ENCODE measurements around the gene OR4X1. TPM values are rescaled to one million over a fixed set of nuclear protein-coding genes. Genes with fewer than 3 reads are reported as not detected.

Gene OR4X1
- total and polyA plus RNA-seq, 10 of the 15 experiments (the other 5 are each of a cell fraction or from before 2014, with no cell fraction given): not detected

DNA sequence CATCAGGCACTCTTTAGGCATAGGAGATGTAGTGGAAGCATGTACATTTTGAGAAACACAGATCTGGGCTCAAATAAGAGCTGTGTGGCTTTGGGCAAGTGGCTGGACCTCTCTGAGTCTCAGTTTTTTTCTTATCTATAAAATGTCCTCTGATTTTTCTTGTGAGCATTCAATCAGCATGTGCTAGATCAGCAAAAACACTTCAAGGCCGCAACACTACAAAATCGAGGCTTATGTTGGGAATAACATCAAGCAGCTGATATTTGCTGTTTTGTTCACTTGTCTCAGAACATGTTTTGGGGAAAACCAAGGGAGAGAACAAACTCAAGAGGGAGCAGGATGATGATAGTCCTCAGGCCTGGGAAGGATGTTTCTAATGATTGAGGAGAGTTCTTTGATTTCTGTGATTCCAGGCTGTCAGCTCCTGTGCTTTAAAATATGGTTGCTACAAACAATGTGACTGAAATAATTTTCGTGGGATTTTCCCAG is at the start of gene OR4X1 (continued):
- TF ChIP-seq, protein P1, sequence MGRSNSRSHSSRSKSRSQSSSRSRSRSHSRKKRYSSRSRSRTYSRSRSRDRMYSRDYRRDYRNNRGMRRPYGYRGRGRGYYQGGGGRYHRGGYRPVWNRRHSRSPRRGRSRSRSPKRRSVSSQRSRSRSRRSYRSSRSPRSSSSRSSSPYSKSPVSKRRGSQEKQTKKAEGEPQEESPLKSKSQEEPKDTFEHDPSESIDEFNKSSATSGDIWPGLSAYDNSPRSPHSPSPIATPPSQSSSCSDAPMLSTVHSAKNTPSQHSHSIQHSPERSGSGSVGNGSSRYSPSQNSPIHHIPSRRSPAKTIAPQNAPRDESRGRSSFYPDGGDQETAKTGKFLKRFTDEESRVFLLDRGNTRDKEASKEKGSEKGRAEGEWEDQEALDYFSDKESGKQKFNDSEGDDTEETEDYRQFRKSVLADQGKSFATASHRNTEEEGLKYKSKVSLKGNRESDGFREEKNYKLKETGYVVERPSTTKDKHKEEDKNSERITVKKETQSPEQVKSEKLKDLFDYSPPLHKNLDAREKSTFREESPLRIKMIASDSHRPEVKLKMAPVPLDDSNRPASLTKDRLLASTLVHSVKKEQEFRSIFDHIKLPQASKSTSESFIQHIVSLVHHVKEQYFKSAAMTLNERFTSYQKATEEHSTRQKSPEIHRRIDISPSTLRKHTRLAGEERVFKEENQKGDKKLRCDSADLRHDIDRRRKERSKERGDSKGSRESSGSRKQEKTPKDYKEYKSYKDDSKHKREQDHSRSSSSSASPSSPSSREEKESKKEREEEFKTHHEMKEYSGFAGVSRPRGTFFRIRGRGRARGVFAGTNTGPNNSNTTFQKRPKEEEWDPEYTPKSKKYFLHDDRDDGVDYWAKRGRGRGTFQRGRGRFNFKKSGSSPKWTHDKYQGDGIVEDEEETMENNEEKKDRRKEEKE (IDR thresholded peaks at IDR 0.05): no peak

DNA sequence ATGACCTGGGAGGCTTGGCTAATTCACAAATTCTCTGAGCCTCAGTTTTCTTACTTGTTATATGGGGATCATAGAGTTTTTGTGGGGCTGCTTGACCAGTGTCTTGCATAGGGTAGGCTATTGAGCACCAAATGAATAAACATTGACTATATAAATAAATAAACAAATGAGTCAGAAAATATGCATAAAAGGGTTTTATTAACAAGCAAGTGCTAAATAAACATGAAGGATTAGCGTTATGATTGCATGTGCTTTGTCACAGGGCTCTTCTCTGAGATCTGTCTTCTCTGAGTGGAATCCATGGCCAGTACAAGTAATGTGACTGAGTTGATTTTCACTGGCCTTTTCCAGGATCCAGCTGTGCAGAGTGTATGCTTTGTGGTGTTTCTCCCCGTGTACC is 47.2 kb upstream of the OR4X1 start, which contains the start of gene OR4B1:
Gene OR4B1, plus strand, starts transcription at position 301 of the 400 bp plus-strand sequence. Its CDS starts 0 bp downstream, at position 301.
- Histone ChIP-seq H3K27me3 (replicated peaks in 1 of 2; ENCODE audit: control insufficient read depth in 2 of 2, insufficient read depth in 2 of 2, low read length in 1 of 2) (no peaks in the 10 kb centered on the region), H3K4me2 (ENCODE audit: control insufficient read depth, insufficient read depth) (no peak within 1 kb of the TSS), H3K9ac (ENCODE audit: control insufficient read depth, insufficient read depth, low read length) (no peak within 1 kb of the TSS), H3K27ac (ENCODE audit: control insufficient read depth, insufficient read depth) (no peak within 1 kb of the TSS), H3K36me3 (ENCODE audit: control insufficient read depth in 2 of 2, insufficient read depth in 2 of 2, low read length in 1 of 2) (no peaks in the 10 kb centered on the region), H3K9me3 (replicated peaks; ENCODE audit: control insufficient read depth, insufficient read depth, low read length) (no peaks in the 10 kb centered on the region), H3K4me1 (ENCODE audit: control insufficient read depth, insufficient read depth, low read length) (no peaks in the 10 kb centered on the region), H2AFZ (ENCODE audit: control insufficient read depth, low read depth, low read length) (no peak within 1 kb of the TSS), H4K20me1 (ENCODE audit: control insufficient read depth, insufficient read depth) (no peaks in the 10 kb centered on the region), H3K79me2 (ENCODE audit: control insufficient read depth, insufficient read depth, low read length) (no peaks in the 10 kb centered on the region), H3K4me3 (no peak within 1 kb of the TSS)
- ChIA-PET RAD21 (ENCODE audit: unreplicated experiment) (no interaction called here), CTCF (no interaction called here), POLR2A (no interaction called here), SMC1A (ENCODE audit: uncharacterized antibody, unreplicated experiment) (no interaction called here)
- BruUV-seq (replicated peaks): no TSS peak
- ATAC-seq (no peak), FAIRE-seq (no peak), DNase-seq (ENCODE audit: low read depth, low spot score) (no peak)
- intact Hi-C loops (cut with micrococcal nuclease; ENCODE audit: unreplicated experiment): no loop called here
- in situ Hi-C loops (cut with MboI): no loop called here
- TF ChIP-seq, protein P2, sequence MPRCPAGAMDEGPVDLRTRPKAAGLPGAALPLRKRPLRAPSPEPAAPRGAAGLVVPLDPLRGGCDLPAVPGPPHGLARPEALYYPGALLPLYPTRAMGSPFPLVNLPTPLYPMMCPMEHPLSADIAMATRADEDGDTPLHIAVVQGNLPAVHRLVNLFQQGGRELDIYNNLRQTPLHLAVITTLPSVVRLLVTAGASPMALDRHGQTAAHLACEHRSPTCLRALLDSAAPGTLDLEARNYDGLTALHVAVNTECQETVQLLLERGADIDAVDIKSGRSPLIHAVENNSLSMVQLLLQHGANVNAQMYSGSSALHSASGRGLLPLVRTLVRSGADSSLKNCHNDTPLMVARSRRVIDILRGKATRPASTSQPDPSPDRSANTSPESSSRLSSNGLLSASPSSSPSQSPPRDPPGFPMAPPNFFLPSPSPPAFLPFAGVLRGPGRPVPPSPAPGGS (IDR thresholded peaks at IDR 0.05; ENCODE audit: borderline replicate concordance, insufficient read depth, low read depth, low read length, poor library complexity, severe bottlenecking): no peak
- TF ChIP-seq HCFC1 (IDR thresholded peaks at IDR 0.05; ENCODE audit: low read length) (no peak), FOS (IDR thresholded peaks at IDR 0.05; ENCODE audit: borderline replicate concordance, extremely low read depth, insufficient read length) (no peak), RAD21 (IDR thresholded peaks at IDR 0.05; ENCODE audit: insufficient read depth, low read depth, low read length) (no peak), RAD51 (IDR thresholded peaks at IDR 0.05) (no peak)
- 3% methylated on average over 2 of the region's 2 CpGs for WGBS (ENCODE audit: insufficient coverage, insufficient replicate concordance, low lambda C conversion rate, missing lambda C conversion rate)

Measured in GM12878 (cell line).